T-cell (primary cell): ENCODE results near the gene MLANA. TPM values are rescaled to one million over a fixed set of nuclear protein-coding genes. Genes with fewer than 3 reads are reported as not detected.

Source experiments
- ATAC-seq, 4 experiments: fragments of 200-7000 bp in 3 of 4; fragments of 150-1000 bp in 1 of 4; cut with Tn5 transposase; replicated peaks in 1 of 4; 1 replicate in 3 of 4; 2 replicates in 1 of 4; pipeline ENCODE4 v1.10.0; 2021; ENCODE audit warnings: moderate library complexity in 3 of 4, mild to moderate bottlenecking in 2 of 4, moderate number of reproducible peaks in 1 of 4
- CTCF ChIA-PET, 2 donors: fragments of 300-600 bp; sonication (Branson Sonifier 250); formaldehyde crosslinking; loops; one replicate each; lab custom pipeline; 2022; ENCODE audit warnings: antibody characterized with exemption in 2 of 2; lab: Charles Lee
- POLR2A ChIA-PET, 2 donors: fragments of 300-600 bp; sonication (Branson Sonifier 250); formaldehyde crosslinking; loops; one replicate each; lab custom pipeline; 2022; ENCODE audit warnings: antibody characterized with exemption in 2 of 2; lab: Charles Lee
- DNase-seq, 35 experiments: peaks; one replicate each; pipeline versions ENCODE4 v3.0.0 to v3.0.0-alpha.2; 2013 to 2023
- H3K27ac ChIP-seq: one replicate; pipeline ENCODE4 v1.5.1; 2013; ENCODE audit warnings: low read length
- H3K27me3 ChIP-seq, 2 experiments: replicated peaks in 1 of 2; 1 replicate in 1 of 2; 2 replicates in 1 of 2; pipeline versions ENCODE4 v1.6.1 to v1.7.0; 2013; ENCODE audit warnings: low read length in 1 of 2, mixed read lengths in 1 of 2; ENCODE audit not compliant: control insufficient read depth in 2 of 2, insufficient read depth in 2 of 2; ENCODE audit errors: extremely low read depth in 1 of 2
- H3K36me3 ChIP-seq, 2 donors: 1 replicate in 1 of 2; 2 replicates in 1 of 2; pipeline versions ENCODE4 v1.6.1 to v1.7.0; 2013; ENCODE audit warnings: low read length in 1 of 2; ENCODE audit not compliant: control insufficient read depth in 2 of 2, insufficient read depth in 1 of 2; ENCODE audit errors: extremely low read depth in 1 of 2
- H3K4me1 ChIP-seq, 2 experiments: 1 replicate in 1 of 2; 2 replicates in 1 of 2; pipeline versions ENCODE4 v1.6.1 to v1.7.0; 2013; ENCODE audit warnings: low read length in 2 of 2, mixed read lengths in 1 of 2; ENCODE audit not compliant: insufficient read depth in 2 of 2, control insufficient read depth in 1 of 2; ENCODE audit errors: extremely low read depth in 1 of 2
- H3K4me3 ChIP-seq, 2 donors: 1 replicate in 1 of 2; 2 replicates in 1 of 2; pipeline versions ENCODE4 v1.5.1 to v1.7.0; 2013; ENCODE audit warnings: mild to moderate bottlenecking in 2 of 2, low read length in 1 of 2, moderate library complexity in 1 of 2; ENCODE audit not compliant: control insufficient read depth in 1 of 2; ENCODE audit errors: extremely low read depth in 1 of 2
- H3K9me3 ChIP-seq: 2 replicates; pipeline ENCODE4 v1.7.0; 2013
- H3K27ac Mint-ChIP-seq, 2 donors: one replicate each; pipeline ENCODE4 v1.8.0; 2020 to 2021; ENCODE audit warnings: mild to moderate bottlenecking in 2 of 2, mixed read lengths in 2 of 2
- H3K27me3 Mint-ChIP-seq, 2 donors: one replicate each; pipeline ENCODE4 v1.8.0; 2021 to 2022; ENCODE audit warnings: mixed read lengths in 2 of 2
- H3K36me3 Mint-ChIP-seq: one replicate; pipeline ENCODE4 v1.8.0; 2021; ENCODE audit warnings: mixed read lengths
- H3K4me1 Mint-ChIP-seq, 3 donors: one replicate each; pipeline ENCODE4 v1.8.0; 2020 to 2022; ENCODE audit warnings: mixed read lengths in 3 of 3, mild to moderate bottlenecking in 1 of 3
- H3K4me3 Mint-ChIP-seq, 3 donors: one replicate each; pipeline ENCODE4 v1.8.0; 2020 to 2022; ENCODE audit warnings: mild to moderate bottlenecking in 3 of 3, mixed read lengths in 3 of 3, moderate library complexity in 3 of 3
- H3K9me3 Mint-ChIP-seq, 3 donors: one replicate each; pipeline ENCODE4 v1.8.0; 2020 to 2022; ENCODE audit warnings: mixed read lengths in 3 of 3
- WGBS: methylation state at CpG from one replicate; pipeline ENCODE4 v1.1.5; 2013; ENCODE audit warnings: missing lambda C conversion rate; ENCODE audit not compliant: insufficient coverage; 5-methylcytosine and 5-hydroxymethylcytosine counted together
- total RNA-seq, 35 experiments: library from RNA in 6 of 35; stranded (reverse) in 6 of 35; fragments of 120-200 nt in 1 of 35; gene quantifications; one replicate each; pipeline versions ENCODE4 v1.2.1 to v1.2.4 and lab custom pipeline; 2013 to 2026

The MLANA gene
- total RNA-seq, 5 donors from 2014 or later (not counting 1 experiment from before 2014, with no cell fraction given) = not detected

DNA sequence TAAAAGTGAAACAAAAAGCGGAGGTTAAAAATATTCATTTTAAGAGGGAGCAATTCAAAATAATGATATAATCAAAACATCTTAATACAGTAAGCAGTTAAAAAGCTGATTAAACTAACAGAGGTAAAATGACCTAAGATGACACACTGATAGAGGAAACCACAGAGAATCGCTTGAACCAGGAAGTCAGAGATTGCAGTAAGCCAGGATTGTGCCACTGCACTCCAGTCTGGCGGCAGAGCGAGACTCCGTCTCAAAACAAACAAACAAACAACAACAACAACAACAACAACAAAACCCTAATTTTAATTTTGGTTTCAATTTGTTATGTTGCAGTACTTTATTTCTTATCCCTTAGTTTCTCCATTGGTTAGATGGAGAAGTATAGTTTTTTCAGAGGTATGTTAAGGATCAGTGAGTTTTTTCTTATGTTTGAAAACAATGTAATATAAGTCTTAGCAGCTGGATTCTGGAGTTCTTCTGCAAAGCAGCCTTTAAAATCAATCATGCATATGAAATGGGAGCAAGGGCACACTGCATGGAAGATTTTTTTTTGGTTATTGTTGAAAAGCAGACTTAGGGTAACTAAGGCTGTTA, 58.5 kb downstream of the MLANA start:
- CTCF ChIA-PET = no interaction called here
- WGBS = 0% methylated on average over 1 of the region's 5 CpGs
- Mint-ChIP-seq H3K9me3 (no peaks in the 10 kb centered on the region), H3K27me3 (no peaks in the 10 kb centered on the region), H3K4me3 (peak overlapping the region; percentile 24 to 60 (median 49)), H3K36me3 (peaks cover 3% of the 10 kb centered on the region), H3K4me1 (peaks cover 21 to 26% (median 24%) of the 10 kb centered on the region in 3 donors), H3K27ac (peak overlapping the region; percentile 56 to 69)
- Histone ChIP-seq H3K4me3 (no peak overlapping the region), H3K9me3 (no peaks in the 10 kb centered on the region), H3K4me1 (peaks cover 3 to 8% of the 10 kb centered on the region in 2 experiments), H3K27ac (peak overlapping the region; percentile 32), H3K27me3 (no peaks in the 10 kb centered on the region), H3K36me3 (no peaks in the 10 kb centered on the region)
- POLR2A ChIA-PET = no interaction called here
- ATAC-seq (peak; percentile 74 to 92 (median 82)), DNase-seq (peak in 15 of 35 experiments; percentile 0 to 52 (median 5))

- no peaks in the 10 kb centered on the region for H3K9me3 Mint-ChIP-seq
- H3K27me3 Mint-ChIP-seq = no peaks in the 10 kb centered on the region
- H3K4me1 Mint-ChIP-seq = peaks cover 21 to 26% (median 24%) of the 10 kb centered on the region in 3 donors
- Histone ChIP-seq H3K27me3 (no peaks in the 10 kb centered on the region), H3K27ac (no peak overlapping the region), H3K36me3 (no peaks in the 10 kb centered on the region), H3K9me3 (no peaks in the 10 kb centered on the region), H3K4me3 (no peak overlapping the region), H3K4me1 (peaks cover 3 to 8% of the 10 kb centered on the region in 2 experiments)
- ChIA-PET POLR2A (no interaction called here), CTCF (no interaction called here)
- no CpG with 5 or more reads among the region's 1 CpG for WGBS
- ATAC-seq = no peak
- peaks cover 3% of the 10 kb centered on the region for H3K36me3 Mint-ChIP-seq
- DNase-seq = no peak
- H3K27ac Mint-ChIP-seq = no peak overlapping the region
- H3K4me3 Mint-ChIP-seq = no peak overlapping the region
These were observed 59.6 kb downstream of the MLANA start for GRCh38 chr9:5950261-5950660.

- H3K36me3 Mint-ChIP-seq = peaks cover 3% of the 10 kb centered on the region
These were observed 61.1 kb downstream of the MLANA start for GRCh38 chr9:5951686-5952211.

GRCh38 chr9:5953743-5954707, 63.3 kb downstream of the MLANA start:
- ATAC-seq (no peak), DNase-seq (no peak)
- Histone ChIP-seq H3K9me3 (no peaks in the 10 kb centered on the region), H3K27me3 (no peaks in the 10 kb centered on the region), H3K4me1 (peaks cover 0 to 7% of the 10 kb centered on the region in 2 experiments), H3K36me3 (peaks cover 3 to 4% of the 10 kb centered on the region in 2 donors), H3K27ac (no peak overlapping the region), H3K4me3 (no peak overlapping the region)
- ChIA-PET POLR2A (no interaction called here), CTCF (no interaction called here)
- Mint-ChIP-seq H3K27ac (no peak overlapping the region), H3K9me3 (no peaks in the 10 kb centered on the region), H3K36me3 (peaks cover 5% of the 10 kb centered on the region), H3K4me3 (no peak overlapping the region), H3K4me1 (peaks cover 12 to 22% (median 15%) of the 10 kb centered on the region in 3 donors), H3K27me3 (no peaks in the 10 kb centered on the region)
- 100% methylated on average over 1 of the region's 9 CpGs for WGBS

More at GRCh38 chr9:5951686-5952211, 61.1 kb downstream of the MLANA start:
- no peak for ATAC-seq
- no peaks in the 10 kb centered on the region for H3K27me3 Mint-ChIP-seq
- ChIA-PET CTCF (interaction anchor here in 1 of 2 donors (0.6 kb wide), 1 partner anchor 229 kb away, joined by 10 read pairs; no protein-coding TSS in a partner anchor), POLR2A (no interaction called here)
- Histone ChIP-seq H3K4me1 (peaks cover 3 to 8% of the 10 kb centered on the region in 2 experiments), H3K9me3 (no peaks in the 10 kb centered on the region), H3K27me3 (no peaks in the 10 kb centered on the region), H3K4me3 (no peak overlapping the region), H3K27ac (no peak overlapping the region), H3K36me3 (no peaks in the 10 kb centered on the region)
- 80% methylated on average over 1 of the region's 4 CpGs for WGBS
- no peaks in the 10 kb centered on the region for H3K9me3 Mint-ChIP-seq
- no peak overlapping the region for H3K27ac Mint-ChIP-seq
- no peak overlapping the region for H3K4me3 Mint-ChIP-seq
- H3K4me1 Mint-ChIP-seq = peaks cover 21 to 28% (median 24%) of the 10 kb centered on the region in 3 donors
- no peak for DNase-seq

DNA sequence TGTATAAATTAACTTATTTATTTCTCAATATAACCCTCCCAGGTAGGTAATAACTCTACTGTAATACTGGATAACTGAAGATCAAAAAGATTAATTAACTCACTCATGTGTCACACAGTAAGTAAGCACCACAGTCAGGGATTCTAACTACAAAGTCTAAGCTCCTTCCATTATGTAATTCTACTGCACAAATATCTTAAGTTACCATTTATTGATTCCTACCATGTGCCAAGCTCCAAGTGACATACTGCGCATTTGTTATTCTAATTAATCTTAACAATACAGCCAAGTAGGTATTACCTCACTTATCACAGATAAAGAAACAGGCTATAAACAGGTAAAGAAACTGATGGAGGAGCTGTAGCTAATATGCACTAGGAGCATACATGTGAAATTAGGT, 66.5 kb downstream of the MLANA start:
- POLR2A ChIA-PET = interaction anchor here in 1 of 2 donors (0.6 kb wide), 1 partner anchor 38 kb away, joined by 3 read pairs; no protein-coding TSS in a partner anchor
- Histone ChIP-seq H3K36me3 (peaks cover 3 to 4% of the 10 kb centered on the region in 2 donors), H3K4me1 (no peaks in the 10 kb centered on the region), H3K27ac (no peak overlapping the region), H3K4me3 (no peak overlapping the region), H3K27me3 (no peaks in the 10 kb centered on the region), H3K9me3 (no peaks in the 10 kb centered on the region)
- peaks cover 9 to 17% (median 14%) of the 10 kb centered on the region in 3 donors for H3K4me1 Mint-ChIP-seq
- H3K36me3 Mint-ChIP-seq = peaks cover 14% of the 10 kb centered on the region
- no peak overlapping the region for H3K27ac Mint-ChIP-seq
- no peak for DNase-seq
- no CpG with 5 or more reads among the region's 1 CpG for WGBS
- H3K27me3 Mint-ChIP-seq = no peaks in the 10 kb centered on the region
- CTCF ChIA-PET = no interaction called here
- H3K9me3 Mint-ChIP-seq = no peaks in the 10 kb centered on the region
- no peak overlapping the region for H3K4me3 Mint-ChIP-seq
- ATAC-seq = no peak

DNA sequence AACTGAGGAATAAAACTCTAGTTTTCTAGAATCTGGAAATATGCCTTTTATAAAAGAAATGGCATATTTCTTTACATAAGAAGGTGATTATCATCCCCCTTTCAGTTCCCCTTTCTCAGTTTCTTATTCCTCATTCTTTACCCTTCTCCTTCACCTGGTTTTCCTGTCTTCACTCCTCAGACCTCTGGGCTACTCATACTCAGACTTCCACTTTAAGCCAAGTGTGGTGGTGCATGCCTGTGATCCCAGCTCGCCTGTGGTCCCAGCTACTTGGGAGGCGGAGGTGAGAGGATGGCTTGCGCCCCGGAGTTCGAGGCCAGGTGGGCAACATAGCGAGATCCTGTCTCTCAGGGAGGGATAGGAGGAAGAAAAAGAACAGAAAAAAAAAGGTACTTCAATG, 67.6 kb downstream of the MLANA start:
- H3K9me3 ChIP-seq = no peaks in the 10 kb centered on the region
- WGBS = no CpG with 5 or more reads among the region's 6 CpGs
- DNase-seq (no peak), ATAC-seq (no peak)
- H3K36me3 Mint-ChIP-seq = peaks cover 11% of the 10 kb centered on the region
- no peaks in the 10 kb centered on the region for H3K27me3 ChIP-seq
- no peak overlapping the region for H3K4me3 Mint-ChIP-seq
- no peak overlapping the region for H3K4me3 ChIP-seq
- no peaks in the 10 kb centered on the region for H3K27me3 Mint-ChIP-seq
- no peaks in the 10 kb centered on the region for H3K4me1 ChIP-seq
- no peaks in the 10 kb centered on the region for H3K9me3 Mint-ChIP-seq
- H3K4me1 Mint-ChIP-seq = peaks cover 9 to 16% (median 14%) of the 10 kb centered on the region in 3 donors
- no peak overlapping the region for H3K27ac ChIP-seq
- POLR2A ChIA-PET = no interaction called here
- CTCF ChIA-PET = no interaction called here
- H3K36me3 ChIP-seq = peaks cover 3 to 4% of the 10 kb centered on the region in 2 donors
- H3K27ac Mint-ChIP-seq = no peak overlapping the region
